HG03354 (cell line): ENCODE measurements around the gene NPNT.

ENCODE experiments used
- ATAC-seq: cut with Tn5 transposase; IDR thresholded peaks from one replicate; pipeline ENCODE4 v1.9.1; 2021; ENCODE audit warnings: mild to moderate bottlenecking; ENCODE audit not compliant: unreplicated experiment, poor library complexity, severe bottlenecking

Gene NPNT

GRCh38 chr4:105966051-105966450, 70.8 kb downstream of the NPNT start:
- no peak for ATAC-seq

- ATAC-seq = no peak
Observed at GRCh38 chr4:105967058-105967658, 71.9 kb downstream of the NPNT start.

DNA sequence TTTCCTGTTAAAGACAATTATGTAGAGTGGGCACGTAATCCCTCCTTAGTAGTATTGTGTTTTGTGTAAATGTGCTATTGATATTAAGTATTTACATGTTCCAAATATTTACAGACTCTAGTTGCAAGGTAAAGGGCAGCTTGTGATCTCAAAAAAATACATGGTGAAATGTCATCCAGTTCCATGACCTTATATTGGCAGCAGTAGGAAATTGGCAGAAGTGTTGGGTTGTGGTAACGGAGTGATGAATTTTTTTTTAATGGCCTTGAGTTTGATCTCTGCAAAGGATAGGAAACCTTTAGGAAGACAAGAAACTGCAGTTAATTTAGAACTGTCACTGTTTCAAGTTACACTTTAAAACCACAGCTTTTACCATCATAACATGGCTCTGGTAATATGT, 74.3 kb downstream of the NPNT start:
- ATAC-seq = no peak

DNA sequence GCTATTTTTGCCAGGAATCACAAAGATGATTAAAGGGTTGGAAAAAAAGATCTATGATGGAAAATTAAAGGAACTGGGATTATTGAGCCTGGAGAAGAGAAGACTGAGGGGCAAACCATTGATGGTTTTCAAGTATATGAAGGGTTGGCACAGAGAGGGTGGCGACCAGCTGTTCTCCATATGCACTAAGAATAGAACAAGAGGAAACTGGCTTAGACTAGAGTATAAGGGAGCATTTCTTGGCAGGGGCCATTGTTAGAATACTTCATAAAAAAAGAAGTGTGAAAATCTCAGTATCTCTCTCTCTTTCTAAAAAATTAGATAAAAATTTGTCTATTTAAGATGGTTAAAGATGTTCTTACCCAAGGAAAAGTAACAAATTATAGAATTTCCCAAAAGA, 75.1 kb downstream of the NPNT start:
- no peak for ATAC-seq

GRCh38 chr4:105971036-105971435, 75.8 kb downstream of the NPNT start:
- no peak for ATAC-seq

DNA sequence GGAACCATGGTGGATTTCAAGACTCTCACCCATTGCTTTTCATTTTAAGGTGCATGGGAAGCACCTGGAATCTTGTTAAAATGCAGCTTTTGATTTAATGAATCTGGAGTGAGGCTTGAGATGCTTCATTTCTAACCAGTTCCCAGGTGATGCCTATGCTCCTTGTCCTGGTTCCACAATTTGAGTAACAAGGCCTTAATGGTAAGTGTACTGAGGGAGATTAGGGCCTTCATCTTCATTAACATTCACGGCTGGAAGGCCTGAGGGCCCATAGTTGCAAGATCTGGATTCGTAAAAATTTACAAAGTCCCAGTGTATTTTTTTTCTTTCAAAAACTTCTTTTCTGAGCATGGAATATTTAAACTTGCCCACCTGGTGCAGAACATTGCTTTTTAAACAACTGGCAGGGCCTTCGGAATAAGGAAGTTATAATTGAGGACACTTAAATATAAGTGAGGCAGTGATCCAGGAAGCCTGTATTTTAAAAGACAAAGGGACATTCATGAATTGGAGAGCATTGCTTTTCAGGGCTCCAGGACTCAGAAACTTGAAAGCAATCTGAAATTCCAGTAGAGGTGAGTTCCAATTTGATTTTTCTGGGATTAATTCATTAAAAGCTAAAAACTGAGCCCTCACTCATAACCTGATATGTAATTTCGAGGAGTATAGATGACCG, 77.8 kb downstream of the NPNT start:
- no peak for ATAC-seq

GRCh38 chr4:105976915-105977314, 81.6 kb downstream of the NPNT start:
- no peak for ATAC-seq

DNA sequence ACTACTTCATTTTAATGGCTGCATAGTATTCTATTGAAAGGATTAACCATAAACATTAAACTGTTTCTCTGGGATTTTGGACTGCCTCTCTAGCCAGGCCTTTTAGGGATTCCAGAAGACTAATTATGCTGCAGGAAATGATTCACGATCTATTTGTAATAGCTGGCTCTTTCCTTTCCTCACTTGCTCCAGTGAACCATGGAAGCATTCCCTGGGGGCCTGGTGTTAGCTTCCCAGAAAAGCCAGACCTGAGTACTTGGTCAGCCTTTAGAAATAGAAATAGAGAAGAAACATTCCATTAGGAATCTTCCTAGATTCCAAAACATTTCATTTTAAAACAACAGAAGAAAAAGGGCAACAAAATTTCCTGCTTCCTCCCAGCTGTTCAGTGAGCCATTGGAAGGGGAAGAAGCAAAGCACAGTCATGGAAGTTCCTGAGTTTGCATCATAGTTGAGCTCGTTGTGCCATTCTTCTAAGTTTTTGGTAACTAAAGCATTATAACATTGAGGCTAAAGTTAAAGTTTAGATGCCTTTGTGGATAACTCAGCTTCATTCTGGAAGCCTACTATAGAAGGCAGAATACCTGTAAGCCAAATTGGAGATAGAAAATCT, 83.5 kb downstream of the NPNT start:
- ATAC-seq = no peak

DNA sequence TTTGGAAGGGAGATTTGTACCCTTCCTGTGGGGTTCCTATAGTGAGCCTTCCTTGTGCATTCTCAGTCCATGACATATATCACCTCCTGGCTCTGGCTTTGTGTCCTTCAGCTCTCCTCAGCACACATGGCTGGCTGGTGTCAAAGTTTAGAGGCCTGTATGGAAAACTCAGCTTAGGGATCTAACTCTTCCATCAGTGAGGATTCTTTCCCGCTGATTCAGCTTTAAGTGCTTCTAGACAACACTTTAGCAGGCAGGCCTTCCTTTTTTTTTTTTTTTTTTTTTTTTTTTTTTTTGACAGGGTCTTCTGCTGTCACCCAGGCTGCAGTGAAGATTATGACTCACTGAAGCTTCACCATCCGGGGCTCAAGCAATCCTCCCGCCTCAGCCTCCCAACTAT, 84.2 kb downstream of the NPNT start:
- no peak for ATAC-seq

- no peak for ATAC-seq
Observed at GRCh38 chr4:105988671-105989070, 93.4 kb downstream of the NPNT start.

- no peak for ATAC-seq
Observed at GRCh38 chr4:105989485-105990242, 94.4 kb downstream of the NPNT start.

DNA sequence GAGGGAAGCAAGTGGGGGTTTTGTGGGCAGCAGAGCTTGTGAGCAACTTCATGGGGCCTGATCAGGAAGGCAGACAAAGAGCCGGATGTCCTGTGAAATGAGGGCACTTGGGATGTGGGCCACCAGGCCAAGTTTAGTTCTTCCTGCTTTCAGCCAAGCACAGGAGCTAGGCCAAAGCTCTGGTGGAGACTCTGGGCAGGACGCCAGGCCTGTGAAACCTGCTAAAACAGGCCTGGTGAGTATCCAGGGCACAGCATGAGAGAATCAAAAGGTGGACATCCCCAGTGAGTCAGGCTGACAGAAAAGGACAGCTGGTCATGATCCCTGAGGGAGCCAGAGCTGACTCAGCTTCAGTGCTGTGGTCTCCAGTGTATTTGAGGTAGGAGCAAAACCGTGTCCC, 95.7 kb downstream of the NPNT start:
- ATAC-seq = no peak

DNA sequence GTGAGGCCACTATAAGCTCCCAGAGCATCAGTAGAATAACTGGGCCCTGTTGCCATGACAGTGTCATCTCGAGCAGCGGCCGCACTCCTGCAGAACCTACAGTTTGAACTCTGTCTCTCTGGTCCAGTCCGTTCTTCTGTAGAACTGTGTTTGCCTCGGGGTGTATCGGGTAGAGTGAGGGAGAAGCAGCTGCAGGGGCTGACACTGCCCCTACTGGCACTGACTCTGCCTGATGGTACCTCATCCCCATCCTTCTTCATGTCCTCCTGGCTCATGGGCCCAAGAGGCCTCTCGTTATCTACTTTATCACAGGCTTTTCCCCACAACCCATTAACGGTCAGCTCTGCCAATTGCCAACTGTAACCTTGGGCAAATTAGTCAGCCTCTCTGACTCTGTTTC, 96.5 kb downstream of the NPNT start:
- no peak for ATAC-seq

- no peak for ATAC-seq
Observed at GRCh38 chr4:105992641-105993305, 97.5 kb downstream of the NPNT start.

DNA sequence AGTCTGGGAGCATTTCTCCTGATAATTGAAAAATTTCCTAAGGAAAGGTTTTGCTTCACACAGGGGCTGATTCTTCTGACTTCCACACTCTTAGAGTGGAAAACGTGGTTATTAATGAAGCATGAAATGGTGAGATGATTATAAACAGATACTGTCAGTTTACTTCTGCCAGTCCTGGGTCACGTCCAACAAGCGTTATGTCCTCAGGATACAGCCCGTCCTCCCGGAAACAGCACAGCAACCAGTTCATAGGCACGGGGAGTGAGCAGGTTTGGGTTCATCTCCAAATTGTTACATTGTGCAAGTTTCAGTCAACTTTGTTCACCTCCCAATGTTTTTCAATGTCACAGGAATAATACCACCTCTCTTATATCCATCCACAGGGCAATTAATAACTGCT, 98.8 kb downstream of the NPNT start:
- ATAC-seq = no peak

GRCh38 chr4:105994841-105995501, 99.7 kb downstream of the NPNT start:
- no peak for ATAC-seq

GRCh38 chr4:105996845-105997244, 101.6 kb downstream of the NPNT start:
- ATAC-seq = no peak

DNA sequence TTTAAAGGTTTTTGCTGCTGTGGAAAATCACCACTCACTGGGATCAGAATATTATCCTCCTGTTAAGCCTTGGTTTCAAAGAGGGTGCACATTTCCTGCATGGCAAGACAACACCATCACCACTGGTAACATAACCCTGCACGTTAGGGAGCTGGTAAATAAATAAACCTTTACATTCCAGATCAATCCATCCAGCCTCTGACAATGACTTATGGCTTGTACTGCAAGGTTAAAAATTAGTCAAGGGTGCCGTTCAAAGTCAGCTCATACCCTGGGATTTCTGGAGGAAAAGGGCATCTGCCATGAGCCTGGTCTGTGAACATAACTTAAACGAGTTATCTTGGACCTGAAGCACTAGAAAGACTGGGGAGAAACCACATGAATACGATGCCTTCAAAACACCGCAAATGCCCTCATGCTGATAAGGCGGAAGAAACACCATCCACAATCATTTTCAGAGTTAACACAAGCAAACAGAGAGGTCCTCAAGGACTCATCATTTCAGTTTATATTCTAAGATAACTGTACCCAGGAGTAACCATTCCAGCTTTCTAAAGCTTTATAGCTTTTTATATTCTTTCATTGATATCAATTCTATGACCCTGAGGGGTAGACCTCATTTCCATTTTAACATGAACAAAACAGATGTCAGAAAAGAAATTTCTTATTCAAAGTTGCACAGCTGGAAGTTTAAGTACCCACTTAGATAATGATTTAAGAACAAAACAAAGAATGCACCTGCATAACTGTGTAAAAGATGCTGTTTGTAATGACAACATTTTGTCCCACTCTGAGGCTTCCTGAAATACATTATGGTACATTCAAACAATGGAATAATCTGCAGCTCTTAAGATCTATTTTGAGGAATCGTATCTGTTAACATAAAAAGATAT, 103.1 kb downstream of the NPNT start:
- no peak for ATAC-seq

DNA sequence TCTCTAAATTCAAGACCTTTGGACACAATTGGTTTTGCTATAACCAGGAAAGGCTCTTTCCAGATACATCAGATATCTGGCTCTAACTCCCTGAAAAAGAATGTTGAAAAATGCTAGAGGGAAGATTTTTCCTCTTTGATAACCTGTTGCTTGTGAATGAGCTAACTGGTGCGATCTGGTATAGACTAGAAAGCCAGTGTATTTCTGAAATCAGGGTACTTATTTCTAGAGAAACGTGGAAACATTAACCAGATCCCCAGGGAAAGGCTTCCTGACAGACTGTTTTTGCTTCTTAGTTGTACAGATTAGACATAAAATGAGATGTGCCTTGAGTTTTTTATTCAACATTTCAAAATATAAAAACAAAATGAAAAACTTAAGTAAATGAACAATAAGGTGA, 107.7 kb downstream of the NPNT start:
- ATAC-seq = no peak
